Neural progenitor cell (in vitro differentiated cells): Measurements from ENCODE around the gene NHSL1. TPM values are rescaled to one million over a fixed set of nuclear protein-coding genes. Genes with fewer than 3 reads are reported as not detected.

ENCODE experiments used
- DNase-seq: peaks from one replicate; pipeline ENCODE4 v3.0.0-alpha.2; 2016; ENCODE audit warnings: low spot score
- H2AFZ ChIP-seq: fragments of 200-600 bp; sonication (generic); replicated peaks from 2 replicates; pipeline ENCODE4 v1.6.1; 2016; ENCODE audit warnings: antibody characterized with exemption
- H3F3A ChIP-seq: fragments of 200-600 bp; sonication (generic); 2 replicates; pipeline ENCODE4 v1.6.1; 2016; ENCODE audit warnings: antibody characterized with exemption, low read depth
- H3K27ac ChIP-seq: fragments of 200-600 bp; sonication (generic); 2 replicates; pipeline ENCODE4 v1.5.1; 2016; ENCODE audit warnings: mild to moderate bottlenecking
- H3K27me3 ChIP-seq: fragments of 200-600 bp; sonication (generic); 2 replicates; pipeline ENCODE4 v1.6.1; 2016; ENCODE audit warnings: mild to moderate bottlenecking, moderate library complexity
- H3K36me3 ChIP-seq: fragments of 200-600 bp; sonication (generic); 2 replicates; pipeline ENCODE4 v1.5.1; 2016
- H3K4me1 ChIP-seq: fragments of 200-600 bp; sonication (generic); 2 replicates; pipeline ENCODE4 v1.6.1; 2016; ENCODE audit warnings: mixed run types
- H3K4me2 ChIP-seq: fragments of 200-600 bp; sonication (generic); 2 replicates; pipeline ENCODE4 v1.6.1; 2016
- H3K4me3 ChIP-seq: fragments of 200-600 bp; sonication (generic); 2 replicates; pipeline ENCODE4 v1.5.1; 2016
- H3K79me2 ChIP-seq: fragments of 200-600 bp; sonication (generic); 2 replicates; pipeline ENCODE4 v1.6.1; 2016; ENCODE audit warnings: low read depth
- H3K9ac ChIP-seq: fragments of 200-600 bp; sonication (generic); 2 replicates; pipeline ENCODE4 v1.6.1; 2016
- H3K9me3 ChIP-seq: fragments of 200-600 bp; sonication (generic); 2 replicates; pipeline ENCODE4 v1.5.1; 2016; ENCODE audit warnings: low read depth
- H4K20me1 ChIP-seq: fragments of 200-600 bp; sonication (generic); 2 replicates; pipeline ENCODE4 v1.6.1; 2016; ENCODE audit warnings: low read depth
- H3K27ac Mint-ChIP-seq: 3 replicates; pipeline ENCODE4 v1.8.0; 2021; ENCODE audit warnings: mixed read lengths
- H3K27me3 Mint-ChIP-seq: 2 replicates; pipeline ENCODE4 v1.8.0; 2022; ENCODE audit warnings: low read depth, mild to moderate bottlenecking, inconsistent platforms, moderate library complexity, mixed read lengths; ENCODE audit not compliant: insufficient read depth
- H3K36me3 Mint-ChIP-seq: 3 replicates; pipeline ENCODE4 v1.8.0; 2021; ENCODE audit warnings: mixed read lengths
- H3K4me1 Mint-ChIP-seq: 3 replicates; pipeline ENCODE4 v1.8.0; 2021; ENCODE audit warnings: mixed read lengths
- H3K4me3 Mint-ChIP-seq: 3 replicates; pipeline ENCODE4 v1.8.0; 2021; ENCODE audit warnings: mild to moderate bottlenecking, moderate library complexity, mixed read lengths
- H3K9me3 Mint-ChIP-seq: 3 replicates; pipeline ENCODE4 v1.8.0; 2020; ENCODE audit warnings: mixed read lengths
- EZH2 ChIP-seq: fragments of 200-600 bp; sonication (generic); IDR thresholded peaks from 2 replicates; pipeline ENCODE4 v1.6.1; 2017; ENCODE audit warnings: antibody characterized with exemption, mild to moderate bottlenecking, moderate library complexity
- EZH2phosphoT487 ChIP-seq: fragments of 200-600 bp; sonication (generic); IDR thresholded peaks from 2 replicates; pipeline ENCODE4 v1.6.1; 2017; ENCODE audit warnings: antibody characterized with exemption
- total RNA-seq: library from RNA; depleted of rRNA; stranded (reverse); fragments of >200 nt; gene quantifications from 2 replicates; pipeline ENCODE4 v1.2.3, GENCODE V29; 2015; ENCODE audit warnings: low replicate concordance
- TF ChIP-seq, protein P1 (sequence below): fragments of 200-600 bp; sonication (generic); IDR thresholded peaks from 2 replicates; pipeline ENCODE4 v1.5.1; 2017; ENCODE audit warnings: antibody characterized with exemption, mild to moderate bottlenecking

Gene NHSL1
- total RNA-seq, 1 donor from 2014 or later: 12.1 TPM

DNA sequence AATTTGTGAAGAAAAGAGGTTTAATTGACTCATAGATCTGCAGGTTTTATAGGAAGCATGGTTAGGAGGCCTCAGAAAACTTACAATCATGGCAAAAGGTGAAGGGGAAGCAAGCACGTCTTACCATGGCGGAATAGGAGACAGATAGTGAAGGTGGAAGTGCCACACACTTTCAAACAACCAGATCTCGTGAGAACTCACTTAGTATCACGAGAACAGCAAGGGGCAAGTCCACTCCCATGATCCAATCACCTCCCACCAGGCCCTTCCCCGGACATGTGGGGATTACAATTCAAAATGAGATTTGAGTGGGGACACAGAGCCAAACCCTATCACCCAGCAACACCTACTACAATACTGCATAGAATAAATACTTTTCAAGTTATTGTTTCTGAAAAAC lies 102.6 kb downstream of the NHSL1 start:
- Histone ChIP-seq H3K79me2 (no peaks in the 10 kb centered on the region), H3K27ac (no peak overlapping the region), H3K9me3 (no peaks in the 10 kb centered on the region), H3K36me3 (no peaks in the 10 kb centered on the region), H2AFZ (no peak overlapping the region), H3K4me1 (no peaks in the 10 kb centered on the region), H3K4me2 (no peak overlapping the region), H3K9ac (no peak overlapping the region), H3F3A (no peaks in the 10 kb centered on the region), H3K4me3 (no peak overlapping the region), H3K27me3 (no peaks in the 10 kb centered on the region), H4K20me1 (no peaks in the 10 kb centered on the region)
- Mint-ChIP-seq H3K4me3 (no peak overlapping the region), H3K36me3 (no peaks in the 10 kb centered on the region), H3K4me1 (no peaks in the 10 kb centered on the region), H3K27me3 (no peaks in the 10 kb centered on the region), H3K9me3 (no peaks in the 10 kb centered on the region), H3K27ac (no peak overlapping the region)
- DNase-seq: no peak
- no peak for TF ChIP-seq EZH2
- TF ChIP-seq, protein P1, sequence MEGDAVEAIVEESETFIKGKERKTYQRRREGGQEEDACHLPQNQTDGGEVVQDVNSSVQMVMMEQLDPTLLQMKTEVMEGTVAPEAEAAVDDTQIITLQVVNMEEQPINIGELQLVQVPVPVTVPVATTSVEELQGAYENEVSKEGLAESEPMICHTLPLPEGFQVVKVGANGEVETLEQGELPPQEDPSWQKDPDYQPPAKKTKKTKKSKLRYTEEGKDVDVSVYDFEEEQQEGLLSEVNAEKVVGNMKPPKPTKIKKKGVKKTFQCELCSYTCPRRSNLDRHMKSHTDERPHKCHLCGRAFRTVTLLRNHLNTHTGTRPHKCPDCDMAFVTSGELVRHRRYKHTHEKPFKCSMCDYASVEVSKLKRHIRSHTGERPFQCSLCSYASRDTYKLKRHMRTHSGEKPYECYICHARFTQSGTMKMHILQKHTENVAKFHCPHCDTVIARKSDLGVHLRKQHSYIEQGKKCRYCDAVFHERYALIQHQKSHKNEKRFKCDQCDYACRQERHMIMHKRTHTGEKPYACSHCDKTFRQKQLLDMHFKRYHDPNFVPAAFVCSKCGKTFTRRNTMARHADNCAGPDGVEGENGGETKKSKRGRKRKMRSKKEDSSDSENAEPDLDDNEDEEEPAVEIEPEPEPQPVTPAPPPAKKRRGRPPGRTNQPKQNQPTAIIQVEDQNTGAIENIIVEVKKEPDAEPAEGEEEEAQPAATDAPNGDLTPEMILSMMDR: no peak

DNA sequence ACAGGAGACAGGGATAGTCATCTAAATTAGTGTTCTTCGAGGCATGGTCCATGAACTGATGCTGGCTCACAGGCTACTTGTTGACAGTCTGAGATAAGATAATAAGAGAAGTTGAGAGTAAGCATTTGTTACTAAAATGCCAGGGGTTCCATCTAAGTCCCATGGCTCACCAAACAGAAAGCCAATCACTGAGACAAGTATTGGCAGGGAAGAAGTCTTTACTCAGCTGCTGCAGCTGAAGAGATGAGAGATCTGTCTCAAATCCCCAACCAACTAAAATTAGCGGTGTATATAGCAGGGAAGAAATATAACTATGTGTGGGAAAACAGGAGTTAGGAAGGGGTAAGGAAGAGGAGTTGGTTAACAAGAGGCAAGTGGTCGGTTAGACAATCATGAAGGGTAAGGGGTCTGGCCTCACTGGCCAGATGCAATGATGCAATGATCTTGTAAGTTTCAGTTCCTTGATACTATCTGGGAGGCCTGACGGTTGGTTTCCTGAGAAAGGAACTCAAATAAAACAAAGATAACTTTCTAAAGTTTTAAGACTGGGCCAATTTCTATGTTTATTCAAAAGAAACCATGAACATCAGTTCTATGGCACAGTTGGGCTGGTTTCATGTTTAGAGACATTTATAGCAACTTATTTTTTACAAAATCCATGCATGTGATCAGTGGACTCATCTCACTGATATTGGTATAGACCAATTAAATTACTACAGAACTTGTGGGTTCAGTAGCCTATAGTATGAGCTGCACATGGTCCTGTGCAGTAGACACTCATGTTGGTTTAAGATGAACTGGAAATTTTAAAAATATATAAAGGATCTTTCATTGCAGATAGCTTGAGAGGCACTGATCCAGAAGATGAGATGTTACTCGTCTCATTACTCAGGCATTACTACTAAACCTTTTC lies 105.2 kb downstream of the NHSL1 start:
- Histone ChIP-seq H3F3A (no peaks in the 10 kb centered on the region), H3K4me2 (no peak overlapping the region), H3K9me3 (no peaks in the 10 kb centered on the region), H3K9ac (no peak overlapping the region), H3K36me3 (no peaks in the 10 kb centered on the region), H3K27ac (no peak overlapping the region), H4K20me1 (no peaks in the 10 kb centered on the region), H3K4me1 (no peaks in the 10 kb centered on the region), H3K27me3 (no peaks in the 10 kb centered on the region), H3K4me3 (no peak overlapping the region), H2AFZ (no peak overlapping the region), H3K79me2 (no peaks in the 10 kb centered on the region)
- no peaks in the 10 kb centered on the region for H3K4me1 Mint-ChIP-seq
- H3K36me3 Mint-ChIP-seq: no peaks in the 10 kb centered on the region
- H3K4me3 Mint-ChIP-seq: no peak overlapping the region
- DNase-seq: no peak
- H3K27me3 Mint-ChIP-seq: no peaks in the 10 kb centered on the region
- TF ChIP-seq, protein P1: no peak
- TF ChIP-seq EZH2phosphoT487 (no peak), EZH2 (no peak)
- H3K9me3 Mint-ChIP-seq: no peaks in the 10 kb centered on the region
- H3K27ac Mint-ChIP-seq: no peak overlapping the region

DNA sequence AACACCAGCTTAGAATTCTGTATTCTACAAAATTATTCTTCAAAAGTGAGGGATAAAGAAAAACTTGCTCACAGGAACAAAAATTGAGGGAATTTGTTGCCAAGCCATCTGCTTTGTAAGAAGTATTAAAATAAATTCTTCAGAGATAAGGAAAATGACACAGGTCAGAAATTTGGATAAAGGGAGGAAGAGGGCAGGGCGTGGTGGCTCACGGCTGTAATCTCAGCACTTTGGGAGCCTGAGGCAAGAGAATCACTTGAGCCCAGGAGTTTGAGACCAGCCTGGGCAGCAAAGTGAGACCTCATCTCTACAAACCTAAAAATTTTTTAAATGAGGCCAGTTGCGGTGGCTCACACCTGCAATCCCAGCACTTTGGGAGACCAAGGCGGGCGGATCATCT lies 109.7 kb downstream of the NHSL1 start:
- Histone ChIP-seq H4K20me1 (no peaks in the 10 kb centered on the region), H3K27ac (no peak overlapping the region), H3K4me2 (no peak overlapping the region), H3K27me3 (no peaks in the 10 kb centered on the region), H3K4me3 (no peak overlapping the region), H3K4me1 (no peaks in the 10 kb centered on the region), H3K9ac (no peak overlapping the region), H2AFZ (no peak overlapping the region), H3F3A (no peaks in the 10 kb centered on the region), H3K79me2 (no peaks in the 10 kb centered on the region), H3K9me3 (no peaks in the 10 kb centered on the region), H3K36me3 (no peaks in the 10 kb centered on the region)
- Mint-ChIP-seq H3K36me3 (no peaks in the 10 kb centered on the region), H3K9me3 (no peaks in the 10 kb centered on the region), H3K27ac (no peak overlapping the region), H3K27me3 (peaks cover 3% of the 10 kb centered on the region), H3K4me1 (no peaks in the 10 kb centered on the region), H3K4me3 (no peak overlapping the region)
- no peak for DNase-seq
- TF ChIP-seq, protein P1: no peak
